Type B pancreatic cell (in vitro differentiated cells): ENCODE results near the gene TMEM109. TPM values are rescaled to one million over a fixed set of nuclear protein-coding genes. Genes with fewer than 3 reads are reported as not detected.
A peak's percentile ranks its signal among the peaks of the same experiment; 100 is the strongest.

Experiments used
- DNase-seq: peaks from one replicate; pipeline ENCODE4 v3.0.0; 2021; ENCODE audit warnings: mixed read lengths; ENCODE audit not compliant: unreplicated experiment; ENCODE audit errors: extremely low spot score
- H3K27ac Mint-ChIP-seq: 2 replicates; pipeline ENCODE4 v1.8.0; 2021; ENCODE audit warnings: mild to moderate bottlenecking, mixed read lengths
- H3K27me3 Mint-ChIP-seq: 2 replicates; pipeline ENCODE4 v1.8.0; 2021; ENCODE audit warnings: mixed read lengths
- H3K36me3 Mint-ChIP-seq: 2 replicates; pipeline ENCODE4 v1.8.0; 2021; ENCODE audit warnings: mixed read lengths
- H3K4me1 Mint-ChIP-seq: one replicate; pipeline ENCODE4 v1.8.0; 2021; ENCODE audit warnings: mixed read lengths; ENCODE audit not compliant: unreplicated experiment
- H3K4me3 Mint-ChIP-seq: 2 replicates; pipeline ENCODE4 v1.8.0; 2021; ENCODE audit warnings: mild to moderate bottlenecking, mixed read lengths
- H3K9me3 Mint-ChIP-seq: 2 replicates; pipeline ENCODE4 v1.8.0; 2021; ENCODE audit warnings: mixed read lengths
- CTCF ChIP-seq: fragments of 200-600 bp; sonication (generic); conservative IDR thresholded peaks from 2 replicates; pipeline ENCODE4 v1.5.0; 2021; ENCODE audit warnings: antibody characterized with exemption, mild to moderate bottlenecking
- total RNA-seq: library from RNA; stranded (reverse); gene quantifications from 2 replicates; pipeline ENCODE4 v1.2.1, GENCODE V29; 2021; ENCODE audit warnings: low replicate concordance

Gene TMEM109
- total RNA-seq, 1 donor from 2014 or later, result 83.0 TPM

- no peak for DNase-seq
- no peaks in the 10 kb centered on the region for H3K4me1 Mint-ChIP-seq
- no peak overlapping the region for H3K27ac Mint-ChIP-seq
- H3K36me3 Mint-ChIP-seq, result no peaks in the 10 kb centered on the region
- H3K9me3 Mint-ChIP-seq, result no peaks in the 10 kb centered on the region
- H3K4me3 Mint-ChIP-seq, result no peak overlapping the region
- TF ChIP-seq CTCF, result no peak
- no peaks in the 10 kb centered on the region for H3K27me3 Mint-ChIP-seq
Measured at GRCh38 chr11:60964801-60965200, 50.8 kb downstream of the TMEM109 start.

GRCh38 chr11:60966890-60967289 is 52.9 kb downstream of the TMEM109 start:
- no peaks in the 10 kb centered on the region for H3K9me3 Mint-ChIP-seq
- no peaks in the 10 kb centered on the region for H3K36me3 Mint-ChIP-seq
- TF ChIP-seq CTCF, result no peak
- no peak overlapping the region for H3K27ac Mint-ChIP-seq
- H3K4me1 Mint-ChIP-seq, result no peaks in the 10 kb centered on the region
- H3K27me3 Mint-ChIP-seq, result no peaks in the 10 kb centered on the region
- DNase-seq, result no peak
- H3K4me3 Mint-ChIP-seq, result no peak overlapping the region

- Mint-ChIP-seq H3K4me3 (no peak overlapping the region), H3K27me3 (no peaks in the 10 kb centered on the region), H3K27ac (no peak overlapping the region), H3K4me1 (no peaks in the 10 kb centered on the region), H3K9me3 (no peaks in the 10 kb centered on the region), H3K36me3 (no peaks in the 10 kb centered on the region)
- no peak for DNase-seq
- TF ChIP-seq CTCF, result no peak
Measured at GRCh38 chr11:60968223-60968622, 54.3 kb downstream of the TMEM109 start.

- Mint-ChIP-seq H3K9me3 (no peaks in the 10 kb centered on the region), H3K36me3 (no peaks in the 10 kb centered on the region), H3K27me3 (no peaks in the 10 kb centered on the region), H3K4me3 (no peak overlapping the region), H3K4me1 (no peaks in the 10 kb centered on the region), H3K27ac (no peak overlapping the region)
- no peak for DNase-seq
- TF ChIP-seq CTCF, result peak; percentile 78
Measured at GRCh38 chr11:60970369-60970774, 56.4 kb downstream of the TMEM109 start.

GRCh38 chr11:60970890-60971289 is 56.9 kb downstream of the TMEM109 start:
- Mint-ChIP-seq H3K4me3 (no peak overlapping the region), H3K27me3 (no peaks in the 10 kb centered on the region), H3K4me1 (no peaks in the 10 kb centered on the region), H3K36me3 (no peaks in the 10 kb centered on the region), H3K9me3 (no peaks in the 10 kb centered on the region), H3K27ac (no peak overlapping the region)
- no peak for DNase-seq
- TF ChIP-seq CTCF, result no peak

- H3K27ac Mint-ChIP-seq, result no peak within 1 kb of the TSS
- TF ChIP-seq CTCF, result no peak
- no peaks in the 10 kb centered on the region for H3K4me1 Mint-ChIP-seq
- H3K9me3 Mint-ChIP-seq, result no peaks in the 10 kb centered on the region
- no peaks in the 10 kb centered on the region for H3K27me3 Mint-ChIP-seq
- H3K4me3 Mint-ChIP-seq, result no peak within 1 kb of the TSS
- no peak for DNase-seq
- H3K36me3 Mint-ChIP-seq, result no peaks in the 10 kb centered on the region
Measured at GRCh38 chr11:60971520-60971919, 57.6 kb downstream of the TMEM109 start, which contains the start of gene CD6. Gene CD6, plus strand, starts transcription at chr11:60971680. Its CDS starts 186 bp downstream, at chr11:60971866.
